ENCODE measurements around the gene NUP214. TPM values are rescaled to one million over a fixed set of nuclear protein-coding genes. Genes with fewer than 3 reads are reported as not detected.
A peak's percentile ranks its signal among the peaks of the same experiment; 100 is the strongest.

NUP214 gene
- total RNA-seq, 2 donors from 2014 or later: 105 to 107 TPM

DNA sequence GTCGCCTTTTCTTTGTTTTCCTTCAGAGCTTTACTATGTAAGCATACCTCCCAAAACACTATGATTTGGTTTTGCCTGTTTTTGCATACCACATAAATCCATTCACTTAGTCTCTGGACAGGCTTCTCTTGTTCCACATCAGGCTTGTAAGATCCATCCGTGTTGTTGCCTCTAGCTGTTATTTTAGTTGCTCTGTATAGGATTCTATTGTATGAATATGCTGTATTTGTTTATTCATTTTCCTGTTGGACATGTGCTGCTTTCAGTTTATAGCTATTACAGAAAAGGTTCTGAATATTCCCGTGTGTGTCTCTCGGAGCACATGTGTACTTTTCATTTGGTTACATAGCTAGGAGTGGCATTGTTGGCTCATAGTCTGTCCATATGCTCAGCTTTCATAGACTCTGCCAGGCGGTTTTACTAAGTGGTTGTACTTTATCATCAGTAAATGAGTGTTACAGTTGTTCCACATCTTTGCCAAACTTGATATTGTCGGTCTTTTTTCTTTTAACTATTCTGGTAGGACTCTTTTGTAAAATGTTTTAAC, 41.8 kb downstream of the NUP214 start:
- H3K27ac Mint-ChIP-seq: peak overlapping the region; percentile 21
- no peak overlapping the region for H3K4me3 Mint-ChIP-seq
- DNase-seq: no peak
- H3K27me3 Mint-ChIP-seq: no peaks in the 10 kb centered on the region
- peaks cover 13% of the 10 kb centered on the region for H3K36me3 Mint-ChIP-seq (ENCODE audit: low read depth)
- no peak for ATAC-seq
- no peaks in the 10 kb centered on the region for H3K9me3 ChIP-seq (ENCODE audit: control insufficient read depth, low read length, poor library complexity, severe bottlenecking)
- peaks cover 13% of the 10 kb centered on the region for H3K4me1 Mint-ChIP-seq

- H3K9me3 ChIP-seq (ENCODE audit: control insufficient read depth, low read length, poor library complexity, severe bottlenecking): no peaks in the 10 kb centered on the region
- ATAC-seq: no peak
- Mint-ChIP-seq H3K36me3 (ENCODE audit: low read depth) (peaks cover 12% of the 10 kb centered on the region), H3K4me1 (peaks cover 14% of the 10 kb centered on the region), H3K27me3 (no peaks in the 10 kb centered on the region), H3K4me3 (no peak overlapping the region), H3K27ac (peak overlapping the region; percentile 21)
- DNase-seq: no peak
Observed at GRCh38 chr9:131167936-131168335, 42.5 kb downstream of the NUP214 start.

DNA sequence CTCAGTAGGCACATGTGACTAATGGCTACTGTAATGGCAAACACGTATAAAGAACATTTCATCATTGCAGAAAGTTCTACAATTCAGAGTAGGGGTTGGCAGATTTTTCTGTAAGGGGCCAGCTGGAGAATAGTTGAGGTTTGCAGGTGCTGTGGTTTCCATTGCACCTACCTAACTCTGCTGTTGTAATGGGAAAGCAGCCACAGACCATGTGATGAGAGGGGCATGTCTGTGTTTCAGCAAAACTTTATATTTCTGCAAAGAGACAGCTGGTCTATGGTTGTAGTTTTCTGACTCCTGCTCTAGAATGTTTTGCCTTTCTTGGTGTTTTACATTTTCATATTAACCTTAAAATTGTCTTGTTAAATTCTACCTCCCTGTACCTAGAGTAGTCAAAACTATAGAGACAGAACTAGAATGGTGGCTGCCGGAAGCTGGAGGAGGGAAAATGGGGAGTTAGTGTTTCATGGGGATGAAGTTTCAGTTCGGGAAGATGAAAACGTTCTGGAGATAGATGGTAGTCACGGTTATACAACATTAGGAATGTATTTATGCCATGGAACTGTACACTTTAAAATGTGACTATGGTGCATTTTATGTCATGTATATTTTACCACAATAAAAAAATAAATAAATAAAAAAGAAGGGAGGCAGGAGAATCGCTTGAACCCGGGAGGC, 44.3 kb downstream of the NUP214 start:
- no peaks in the 10 kb centered on the region for H3K9me3 ChIP-seq (ENCODE audit: control insufficient read depth, low read length, poor library complexity, severe bottlenecking)
- H3K27me3 Mint-ChIP-seq: no peaks in the 10 kb centered on the region
- H3K4me1 Mint-ChIP-seq: peaks cover 11% of the 10 kb centered on the region
- no peak overlapping the region for H3K4me3 Mint-ChIP-seq
- no peak overlapping the region for H3K27ac Mint-ChIP-seq
- peaks cover 7% of the 10 kb centered on the region for H3K36me3 Mint-ChIP-seq (ENCODE audit: low read depth)
- ATAC-seq: no peak
- DNase-seq: no peak

DNA sequence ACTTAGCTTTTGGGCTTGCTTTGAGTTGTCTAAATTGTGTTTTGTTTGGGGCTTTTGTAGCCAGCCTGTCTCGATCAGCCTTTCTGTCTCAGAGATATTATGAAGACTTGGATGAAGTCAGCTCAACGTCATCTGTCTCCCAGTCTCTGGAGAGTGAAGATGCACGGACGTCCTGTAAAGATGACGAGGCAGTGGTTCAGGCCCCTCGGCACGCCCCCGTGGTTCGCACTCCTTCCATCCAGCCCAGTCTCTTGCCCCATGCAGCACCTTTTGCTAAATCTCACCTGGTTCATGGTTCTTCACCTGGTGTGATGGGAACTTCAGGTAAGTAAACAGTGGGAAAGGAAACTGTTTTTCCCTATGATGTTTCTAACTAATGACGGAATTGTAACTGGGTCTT, 48.6 kb downstream of the NUP214 start:
- no peak overlapping the region for H3K27ac Mint-ChIP-seq
- peaks cover 9% of the 10 kb centered on the region for H3K36me3 Mint-ChIP-seq (ENCODE audit: low read depth)
- no peaks in the 10 kb centered on the region for H3K27me3 Mint-ChIP-seq

DNA sequence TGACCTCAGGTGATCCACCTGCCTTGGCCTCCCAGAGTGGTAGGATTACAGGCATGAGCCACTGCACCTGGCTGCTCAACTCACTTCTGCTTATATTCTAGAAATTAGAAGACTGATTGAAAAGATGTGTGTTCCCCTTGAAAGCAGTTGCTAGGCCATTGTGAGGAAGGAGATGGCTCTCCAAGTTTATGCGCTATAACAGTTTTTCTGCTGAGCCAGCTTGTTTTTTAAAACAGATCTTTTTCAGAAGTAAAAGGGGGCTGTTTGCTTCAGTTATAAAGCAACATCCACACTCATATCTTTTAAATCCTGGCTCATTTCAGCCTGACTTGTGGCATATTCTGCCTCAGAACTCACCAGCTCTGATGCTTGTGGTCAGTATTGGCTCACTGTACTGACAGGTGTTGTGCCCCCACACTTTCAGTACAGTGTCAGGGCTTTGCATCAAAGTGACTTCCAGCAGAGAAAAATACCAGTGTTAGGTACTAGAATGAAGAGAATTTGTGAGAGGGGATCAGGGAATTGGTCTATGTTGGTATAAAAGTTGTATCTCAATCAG, 49.4 kb downstream of the NUP214 start:
- Mint-ChIP-seq H3K4me1 (peaks cover 13% of the 10 kb centered on the region), H3K27ac (peak overlapping the region; percentile 14), H3K27me3 (no peaks in the 10 kb centered on the region), H3K4me3 (no peak overlapping the region), H3K36me3 (ENCODE audit: low read depth) (peaks cover 10% of the 10 kb centered on the region)
- no peaks in the 10 kb centered on the region for H3K9me3 ChIP-seq (ENCODE audit: control insufficient read depth, low read length, poor library complexity, severe bottlenecking)
- no peak for ATAC-seq
- DNase-seq: no peak

More for the DNA sequence above, 48.6 kb downstream of the NUP214 start:
- Mint-ChIP-seq H3K4me1 (peaks cover 10% of the 10 kb centered on the region), H3K4me3 (no peak overlapping the region)
- no peaks in the 10 kb centered on the region for H3K9me3 ChIP-seq (ENCODE audit: control insufficient read depth, low read length, poor library complexity, severe bottlenecking)
- ATAC-seq (no peak), DNase-seq (no peak)

GRCh38 chr9:131177898-131178297, 52.5 kb downstream of the NUP214 start:
- Mint-ChIP-seq H3K4me1 (peaks cover 15% of the 10 kb centered on the region), H3K27me3 (no peaks in the 10 kb centered on the region), H3K27ac (no peak overlapping the region), H3K4me3 (no peak overlapping the region), H3K36me3 (ENCODE audit: low read depth) (peaks cover 6% of the 10 kb centered on the region)
- H3K9me3 ChIP-seq (ENCODE audit: control insufficient read depth, low read length, poor library complexity, severe bottlenecking): no peaks in the 10 kb centered on the region
- ATAC-seq (peak; percentile 5), DNase-seq (no peak)

DNA sequence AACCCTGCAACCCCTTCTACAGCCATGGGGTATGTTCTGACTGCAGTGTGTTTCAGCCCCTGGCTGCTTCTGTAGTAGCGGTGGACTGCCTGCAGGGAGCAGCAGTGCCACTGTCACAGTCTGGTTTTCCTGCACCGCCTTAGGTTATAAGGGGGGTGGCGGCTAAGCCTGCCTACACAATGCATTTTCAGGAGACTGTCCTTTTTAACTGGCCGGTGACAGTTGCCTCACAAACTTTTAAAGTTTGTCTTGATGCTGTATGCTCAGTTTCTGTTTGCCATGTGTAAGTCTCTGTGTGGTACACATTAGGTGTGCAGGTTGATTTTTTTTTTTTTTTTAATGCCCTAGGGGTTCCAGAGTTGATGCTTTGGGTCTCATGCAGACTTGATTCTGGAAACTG, 53.0 kb downstream of the NUP214 start:
- Mint-ChIP-seq H3K4me1 (peaks cover 15% of the 10 kb centered on the region), H3K36me3 (ENCODE audit: low read depth) (peaks cover 6% of the 10 kb centered on the region), H3K27ac (no peak overlapping the region), H3K4me3 (no peak overlapping the region), H3K27me3 (no peaks in the 10 kb centered on the region)
- DNase-seq: peak; percentile 53 to 73 (median 55)
- peak; percentile 99 for ATAC-seq
- no peaks in the 10 kb centered on the region for H3K9me3 ChIP-seq (ENCODE audit: control insufficient read depth, low read length, poor library complexity, severe bottlenecking)

GRCh38 chr9:131178926-131179325, 53.5 kb downstream of the NUP214 start:
- Mint-ChIP-seq H3K4me1 (peaks cover 15% of the 10 kb centered on the region), H3K27ac (no peak overlapping the region), H3K4me3 (no peak overlapping the region), H3K27me3 (no peaks in the 10 kb centered on the region), H3K36me3 (ENCODE audit: low read depth) (peaks cover 6% of the 10 kb centered on the region)
- no peaks in the 10 kb centered on the region for H3K9me3 ChIP-seq (ENCODE audit: control insufficient read depth, low read length, poor library complexity, severe bottlenecking)
- DNase-seq: no peak
- no peak for ATAC-seq

GRCh38 chr9:131179561-131180219, 54.3 kb downstream of the NUP214 start:
- Mint-ChIP-seq H3K4me3 (no peak overlapping the region), H3K27me3 (no peaks in the 10 kb centered on the region), H3K4me1 (peaks cover 15% of the 10 kb centered on the region), H3K27ac (no peak overlapping the region), H3K36me3 (ENCODE audit: low read depth) (peaks cover 6% of the 10 kb centered on the region)
- no peak for DNase-seq
- no peaks in the 10 kb centered on the region for H3K9me3 ChIP-seq (ENCODE audit: control insufficient read depth, low read length, poor library complexity, severe bottlenecking)
- ATAC-seq: no peak

DNA sequence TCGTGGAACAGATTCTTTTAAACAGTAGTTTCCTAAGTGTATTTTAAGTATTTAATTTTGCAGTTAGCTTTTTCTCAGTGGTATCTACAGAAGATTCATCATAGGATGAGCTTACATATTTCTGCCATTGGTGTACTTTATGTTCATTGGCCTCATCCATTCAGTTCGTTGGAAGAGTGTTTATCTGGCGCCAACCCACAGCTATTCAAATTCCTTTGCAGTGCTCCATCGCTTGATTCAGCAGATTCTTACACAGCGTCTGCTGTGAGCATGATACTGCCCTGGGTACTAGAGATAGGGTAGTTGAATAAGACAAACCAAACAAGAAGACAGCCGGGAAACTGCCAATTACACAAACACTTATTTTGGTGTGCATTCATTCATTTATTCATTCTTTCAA, 55.1 kb downstream of the NUP214 start:
- Mint-ChIP-seq H3K36me3 (ENCODE audit: low read depth) (peaks cover 3% of the 10 kb centered on the region), H3K27me3 (no peaks in the 10 kb centered on the region), H3K4me3 (no peak overlapping the region), H3K27ac (peak overlapping the region; percentile 47), H3K4me1 (peaks cover 17% of the 10 kb centered on the region)
- ATAC-seq (no peak), DNase-seq (no peak)
- H3K9me3 ChIP-seq (ENCODE audit: control insufficient read depth, low read length, poor library complexity, severe bottlenecking): no peaks in the 10 kb centered on the region

DNA sequence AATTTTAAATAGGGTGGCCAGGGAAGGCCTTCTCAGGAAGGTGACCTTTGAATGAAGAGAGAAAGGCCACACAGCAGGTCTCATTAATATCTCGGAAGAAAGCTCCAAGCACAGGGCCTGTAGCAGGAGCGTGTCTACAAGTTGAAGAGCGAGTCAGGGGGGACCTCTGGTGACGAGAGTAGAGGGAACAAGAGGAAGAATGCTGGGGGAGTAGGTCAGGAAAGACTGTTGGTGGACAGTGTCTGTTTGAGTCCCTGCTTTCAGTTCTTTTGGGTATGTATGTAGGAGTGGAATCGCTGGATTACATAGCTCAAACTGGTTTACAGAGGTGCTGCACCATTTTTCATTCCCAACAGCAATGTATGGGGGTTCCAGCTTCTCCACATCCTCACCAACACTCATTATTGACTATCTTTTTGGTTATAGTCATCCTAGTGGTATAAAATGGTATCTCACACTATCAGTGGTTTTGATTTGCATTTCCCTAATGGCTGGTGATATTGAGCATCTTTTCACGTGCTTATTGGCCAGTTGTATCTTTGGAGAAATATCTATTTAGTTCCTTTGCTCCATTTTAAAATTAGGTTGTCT, 55.8 kb downstream of the NUP214 start:
- DNase-seq: no peak
- peak overlapping the region; percentile 47 for H3K27ac Mint-ChIP-seq
- H3K4me1 Mint-ChIP-seq: peaks cover 18% of the 10 kb centered on the region
- no peaks in the 10 kb centered on the region for H3K9me3 ChIP-seq (ENCODE audit: control insufficient read depth, low read length, poor library complexity, severe bottlenecking)
- ATAC-seq: no peak
- H3K36me3 Mint-ChIP-seq (ENCODE audit: low read depth): peaks cover 3% of the 10 kb centered on the region
- no peaks in the 10 kb centered on the region for H3K27me3 Mint-ChIP-seq
- H3K4me3 Mint-ChIP-seq: no peak overlapping the region

- Mint-ChIP-seq H3K36me3 (ENCODE audit: low read depth) (peaks cover 3% of the 10 kb centered on the region), H3K4me1 (peaks cover 9% of the 10 kb centered on the region), H3K27me3 (no peaks in the 10 kb centered on the region), H3K4me3 (no peak overlapping the region), H3K27ac (no peak overlapping the region)
- H3K9me3 ChIP-seq (ENCODE audit: control insufficient read depth, low read length, poor library complexity, severe bottlenecking): no peaks in the 10 kb centered on the region
- no peak for ATAC-seq
- DNase-seq: no peak
Observed at GRCh38 chr9:131185924-131186323, 60.5 kb downstream of the NUP214 start.

GRCh38 chr9:131186622-131187021, 61.2 kb downstream of the NUP214 start:
- Mint-ChIP-seq H3K36me3 (ENCODE audit: low read depth) (peaks cover 3% of the 10 kb centered on the region), H3K27ac (no peak overlapping the region), H3K27me3 (no peaks in the 10 kb centered on the region), H3K4me3 (no peak overlapping the region), H3K4me1 (peaks cover 6% of the 10 kb centered on the region)
- no peaks in the 10 kb centered on the region for H3K9me3 ChIP-seq (ENCODE audit: control insufficient read depth, low read length, poor library complexity, severe bottlenecking)
- DNase-seq: no peak
- ATAC-seq: no peak

All from T-helper 17 cell (primary cell).